Subcutaneous adipose tissue (tissue), 4 donors: ENCODE results near the gene TIMM44. TPM values are rescaled to one million over a fixed set of nuclear protein-coding genes. Genes with fewer than 3 reads are reported as not detected.

ENCODE experiments used
- total RNA-seq, 4 donors: library from RNA; depleted of rRNA; stranded (reverse); fragments of >200 nt; gene quantifications; one replicate each; pipeline ENCODE4 v1.1.0, GENCODE V29; 2016
- TF ChIP-seq, protein P1 (sequence below): fragments of 450-650 bp; IDR thresholded peaks from one replicate; pipeline ENCODE4 v1.5.1; 2016; ENCODE audit warnings: low read depth, mild to moderate bottlenecking, control low read depth, antibody characterized with exemption, moderate library complexity

Gene TIMM44
- total RNA-seq, 4 donors from 2014 or later, result 31.6 to 44.1 (median 38.0) TPM

DNA sequence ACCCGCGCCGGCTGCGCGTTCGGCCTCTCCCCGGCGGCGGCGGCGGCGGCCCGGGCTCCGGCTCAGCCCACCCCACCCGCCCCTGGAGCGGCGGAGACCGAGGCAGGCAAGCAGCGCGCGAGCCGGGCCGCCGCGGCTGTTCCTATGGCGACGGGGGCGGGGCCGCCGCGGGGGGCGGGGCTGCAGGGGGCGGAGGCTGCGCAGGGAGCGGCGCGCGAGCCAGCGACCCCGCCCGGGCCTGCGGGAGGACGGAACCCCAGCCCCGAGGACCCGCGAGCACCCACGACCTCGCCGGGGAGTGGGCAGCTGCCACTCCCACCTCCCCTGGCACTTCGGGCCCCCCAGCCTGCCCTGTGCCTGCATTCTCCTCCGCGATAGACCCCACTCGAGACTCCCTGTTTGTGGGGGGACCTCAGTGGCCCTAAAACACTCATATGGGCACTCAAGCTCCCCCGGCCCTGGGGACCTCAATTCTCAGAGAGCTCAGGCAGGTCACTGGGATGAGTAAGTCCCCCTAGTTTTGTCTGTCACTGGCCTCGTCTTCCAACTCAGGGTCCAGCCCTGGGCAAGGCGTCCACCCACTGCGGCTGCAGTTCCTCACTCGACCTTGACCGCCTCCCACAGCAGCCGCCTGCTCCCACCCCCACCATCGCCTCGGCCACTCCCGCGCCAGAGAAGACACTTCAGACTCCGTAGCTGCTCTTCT is 17.3 kb downstream of the TIMM44 start, which contains the start of gene CTXN1:
CTXN1 (minus strand) TSS at position 115 of the 706 bp plus-strand sequence. CDS start 597 bp downstream, outside the sequence.
- TF ChIP-seq, protein P1, sequence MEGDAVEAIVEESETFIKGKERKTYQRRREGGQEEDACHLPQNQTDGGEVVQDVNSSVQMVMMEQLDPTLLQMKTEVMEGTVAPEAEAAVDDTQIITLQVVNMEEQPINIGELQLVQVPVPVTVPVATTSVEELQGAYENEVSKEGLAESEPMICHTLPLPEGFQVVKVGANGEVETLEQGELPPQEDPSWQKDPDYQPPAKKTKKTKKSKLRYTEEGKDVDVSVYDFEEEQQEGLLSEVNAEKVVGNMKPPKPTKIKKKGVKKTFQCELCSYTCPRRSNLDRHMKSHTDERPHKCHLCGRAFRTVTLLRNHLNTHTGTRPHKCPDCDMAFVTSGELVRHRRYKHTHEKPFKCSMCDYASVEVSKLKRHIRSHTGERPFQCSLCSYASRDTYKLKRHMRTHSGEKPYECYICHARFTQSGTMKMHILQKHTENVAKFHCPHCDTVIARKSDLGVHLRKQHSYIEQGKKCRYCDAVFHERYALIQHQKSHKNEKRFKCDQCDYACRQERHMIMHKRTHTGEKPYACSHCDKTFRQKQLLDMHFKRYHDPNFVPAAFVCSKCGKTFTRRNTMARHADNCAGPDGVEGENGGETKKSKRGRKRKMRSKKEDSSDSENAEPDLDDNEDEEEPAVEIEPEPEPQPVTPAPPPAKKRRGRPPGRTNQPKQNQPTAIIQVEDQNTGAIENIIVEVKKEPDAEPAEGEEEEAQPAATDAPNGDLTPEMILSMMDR, result no peak

DNA sequence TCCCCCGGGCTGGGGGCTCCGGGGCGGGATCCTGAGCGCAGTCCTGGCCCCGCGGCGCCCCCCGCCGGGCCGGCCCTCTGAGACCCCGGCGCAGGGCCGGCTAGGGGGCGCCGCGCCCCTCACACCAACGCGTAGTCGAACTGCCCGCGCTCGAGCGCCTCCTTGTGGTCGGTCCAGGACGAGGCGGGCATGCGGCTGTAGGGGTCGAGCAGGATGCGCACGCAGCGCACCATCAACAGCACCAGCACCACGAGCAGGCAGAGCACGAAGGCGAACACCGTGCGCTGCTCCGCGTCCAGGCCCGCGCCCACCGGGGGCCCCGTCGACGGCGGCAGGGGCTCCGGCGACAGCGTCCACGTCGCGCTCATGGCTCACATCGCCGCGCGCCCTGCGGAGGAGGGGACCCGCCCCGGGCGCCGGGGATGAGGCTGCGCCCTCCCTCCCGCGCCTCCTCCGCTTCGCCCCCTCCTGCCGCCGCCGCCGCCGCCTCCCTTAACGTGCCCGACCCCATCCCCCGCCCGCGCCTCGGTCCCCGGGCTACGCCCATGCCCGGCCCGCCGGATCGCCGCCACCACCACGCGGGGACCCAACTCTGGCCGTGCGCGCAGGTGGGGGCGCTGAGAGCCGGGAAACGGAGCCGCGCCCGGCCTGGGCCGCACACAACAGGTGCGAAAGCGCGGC is 18.2 kb downstream of the TIMM44 start:
- TF ChIP-seq, protein P1, result no peak

DNA sequence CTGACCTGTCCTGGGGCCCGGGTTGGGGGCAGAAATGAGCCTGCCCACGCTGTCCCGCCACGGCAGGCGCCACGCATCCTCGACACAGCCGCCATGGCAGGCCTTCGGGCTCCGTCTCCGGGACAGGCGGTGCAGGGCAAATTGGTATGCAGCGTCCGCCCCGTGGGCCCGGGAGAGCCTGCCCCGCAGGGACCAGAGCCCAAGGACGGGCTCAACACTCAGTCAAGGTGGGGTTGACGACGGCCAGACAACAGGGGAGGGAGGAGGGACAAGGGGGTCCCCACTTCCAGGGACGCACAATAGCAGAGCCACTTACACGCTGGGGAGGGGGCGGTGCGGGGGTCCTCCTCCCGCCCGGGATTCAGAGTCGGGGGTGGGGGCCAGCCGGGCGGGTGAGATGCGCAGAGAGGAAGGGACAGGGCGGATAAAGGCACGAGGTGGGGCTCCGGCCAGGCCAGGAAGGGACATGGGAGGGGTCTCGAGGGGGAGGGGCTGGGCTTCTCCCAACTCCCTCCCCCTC is 18.8 kb downstream of the TIMM44 start:
- TF ChIP-seq, protein P1, result no peak

DNA sequence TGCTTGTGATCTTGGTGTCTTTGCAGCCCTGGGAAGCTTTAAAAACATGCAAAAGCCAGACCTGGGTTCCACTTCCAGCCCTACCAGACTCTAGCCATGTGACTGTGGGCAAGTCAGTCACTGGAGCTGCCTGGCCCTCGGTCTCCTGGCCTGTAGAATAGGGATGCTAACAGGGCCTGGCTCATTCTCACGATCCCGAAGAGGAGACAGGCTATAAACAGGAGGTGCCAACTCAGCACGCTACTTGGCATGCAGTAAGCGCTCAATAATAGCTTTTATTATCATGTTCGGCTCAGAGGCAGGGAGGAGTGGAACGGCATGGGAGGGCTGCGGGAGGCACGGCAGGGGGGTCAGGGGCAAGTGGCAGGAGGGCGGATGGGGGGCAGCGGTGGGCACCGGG is 19.2 kb downstream of the TIMM44 start:
- TF ChIP-seq, protein P1, result no peak

DNA sequence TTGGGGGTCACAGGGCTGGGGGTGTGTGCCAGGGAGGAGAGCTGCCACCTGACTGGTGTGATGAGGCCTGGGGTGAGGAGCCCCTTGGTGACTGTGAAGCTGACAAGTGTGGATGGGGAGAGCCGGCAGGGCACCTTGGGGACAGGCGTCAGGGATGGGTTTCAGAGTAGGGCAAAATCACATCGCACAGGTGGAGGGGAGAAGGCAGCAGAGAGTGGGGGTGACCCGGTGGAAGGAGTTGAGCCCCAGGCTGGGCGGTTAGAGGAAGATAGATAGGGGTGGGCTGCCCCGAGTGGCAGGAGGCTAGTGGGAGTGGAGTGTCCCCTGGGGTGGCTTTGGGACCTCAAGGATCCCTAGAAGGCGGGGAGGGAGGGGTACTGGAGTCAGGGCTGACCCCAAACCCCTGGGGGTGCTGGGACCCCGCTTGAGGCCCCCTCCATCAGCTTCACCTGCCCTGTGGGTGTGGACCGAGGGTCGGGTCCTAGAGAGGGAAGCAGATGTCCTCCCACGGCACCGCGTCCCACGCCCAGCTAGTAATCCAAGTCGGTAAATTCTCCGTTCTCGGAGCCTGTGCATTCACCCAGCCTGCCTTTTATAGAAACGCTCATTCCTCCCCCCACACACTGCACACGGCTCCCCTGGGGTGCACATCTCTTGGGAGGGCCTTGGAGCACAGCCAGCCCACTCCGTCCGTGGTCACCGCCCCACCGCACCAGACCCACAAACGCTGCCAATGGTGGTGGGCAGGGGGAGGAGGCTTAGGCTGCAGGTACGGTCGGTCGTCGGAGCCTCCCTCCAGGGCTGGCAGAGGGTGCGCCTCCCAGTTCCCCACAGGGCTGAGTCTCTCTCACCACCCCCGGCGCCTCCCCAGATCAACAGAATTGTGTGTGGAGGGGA is 19.9 kb downstream of the TIMM44 start:
- TF ChIP-seq, protein P1, result no peak

DNA sequence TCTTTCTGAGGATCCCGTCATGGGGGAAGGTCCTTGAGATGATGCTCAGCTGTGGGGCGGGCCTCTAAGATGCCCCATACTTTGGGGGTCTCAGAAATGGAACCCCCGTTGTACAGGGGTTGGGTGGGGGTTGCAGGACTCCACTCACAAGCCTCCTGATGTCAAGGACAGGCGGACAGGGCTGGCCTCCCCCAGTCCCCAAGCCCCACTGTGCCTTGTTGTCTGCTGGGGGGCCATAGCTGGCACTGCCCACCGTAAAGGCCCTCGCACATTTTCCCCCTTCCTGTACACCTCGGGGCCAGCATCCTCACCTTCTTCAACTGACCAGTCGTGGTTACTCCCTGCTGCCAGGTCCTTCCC is 20.6 kb downstream of the TIMM44 start:
- TF ChIP-seq, protein P1, result no peak
